Liver (tissue), 9 donors: ENCODE results near the gene NDUFS2. TPM values are rescaled to one million over a fixed set of nuclear protein-coding genes. Genes with fewer than 3 reads are reported as not detected.

Experiments
- DNase-seq: peaks from one replicate; pipeline ENCODE4 v3.0.0-alpha.2; 2017; ENCODE audit warnings: low spot score
- H3K27ac ChIP-seq, 2 donors: one replicate each; pipeline ENCODE4 v1.7.0; 2013; ENCODE audit warnings: inconsistent platforms in 2 of 2, low read length in 2 of 2, control low read depth in 1 of 2, low read depth in 1 of 2, mild to moderate bottlenecking in 1 of 2
- H3K27me3 ChIP-seq, 4 donors: one replicate each; pipeline versions ENCODE4 v1.6.1 to v1.7.0; 2013; ENCODE audit warnings: low read length in 3 of 4, inconsistent platforms in 1 of 4, mild to moderate bottlenecking in 1 of 4, moderate library complexity in 1 of 4; ENCODE audit not compliant: control insufficient read depth in 4 of 4, insufficient read depth in 4 of 4
- H3K36me3 ChIP-seq, 4 donors: one replicate each; pipeline versions ENCODE4 v1.6.1 to v1.7.0; 2013; ENCODE audit warnings: low read length in 3 of 4, mild to moderate bottlenecking in 3 of 4, low read depth in 1 of 4, moderate library complexity in 1 of 4; ENCODE audit not compliant: control insufficient read depth in 4 of 4, insufficient read depth in 3 of 4
- H3K4me1 ChIP-seq, 4 donors: one replicate each; pipeline versions ENCODE4 v1.6.1 to v1.7.0; 2013; ENCODE audit warnings: low read length in 3 of 4, mild to moderate bottlenecking in 3 of 4, moderate library complexity in 1 of 4; ENCODE audit not compliant: control insufficient read depth in 4 of 4, insufficient read depth in 4 of 4
- H3K4me3 ChIP-seq, 3 donors: one replicate each; pipeline versions ENCODE4 v1.6.1 to v1.7.0; 2013; ENCODE audit warnings: low read length in 3 of 3, control low read depth in 1 of 3, low read depth in 1 of 3, mild to moderate bottlenecking in 1 of 3
- H3K9ac ChIP-seq, 2 donors: one replicate each; pipeline ENCODE4 v1.7.0; 2013; ENCODE audit warnings: low read length in 2 of 2, mild to moderate bottlenecking in 2 of 2, moderate library complexity in 2 of 2, control low read depth in 1 of 2, low read depth in 1 of 2
- H3K9me3 ChIP-seq, 4 donors: one replicate each; pipeline versions ENCODE4 v1.6.1 to v1.7.0; 2013; ENCODE audit warnings: low read length in 3 of 4; ENCODE audit not compliant: control insufficient read depth in 4 of 4
- EGR1 ChIP-seq, 2 donors: IDR thresholded peaks; 2 replicates each; pipeline ENCODE4 v1.6.1; 2016 to 2018; ENCODE audit warnings: antibody characterized with exemption in 2 of 2, low read depth in 2 of 2
- FOXA1 ChIP-seq: IDR thresholded peaks from 2 replicates; pipeline ENCODE4 v1.6.1; 2016; ENCODE audit warnings: antibody characterized with exemption
- FOXA2 ChIP-seq: IDR thresholded peaks from 2 replicates; pipeline ENCODE4 v1.6.1; 2016; ENCODE audit warnings: antibody characterized with exemption
- GABPA ChIP-seq, 2 donors: IDR thresholded peaks in 1 of 2; conservative IDR thresholded peaks in 1 of 2; 2 replicates each; pipeline ENCODE4 v1.6.1; 2016; ENCODE audit warnings: antibody characterized with exemption in 2 of 2, mild to moderate bottlenecking in 1 of 2, moderate library complexity in 1 of 2
- HNF4A ChIP-seq, 2 donors: conservative IDR thresholded peaks; 2 replicates each; pipeline ENCODE4 v1.6.1; 2016; ENCODE audit warnings: antibody characterized with exemption in 2 of 2, mild to moderate bottlenecking in 2 of 2
- HNF4G ChIP-seq: IDR thresholded peaks from 2 replicates; pipeline ENCODE4 v1.6.1; 2016; ENCODE audit warnings: antibody characterized with exemption
- JUND ChIP-seq, 2 donors: IDR thresholded peaks; 2 replicates each; pipeline ENCODE4 v1.6.1; 2016; ENCODE audit warnings: antibody characterized with exemption in 2 of 2
- RAD21 ChIP-seq, 2 donors: IDR thresholded peaks; 2 replicates each; pipeline ENCODE4 v1.6.1; 2016; ENCODE audit warnings: antibody characterized with exemption in 2 of 2, mild to moderate bottlenecking in 2 of 2
- SP1 ChIP-seq: IDR thresholded peaks from 2 replicates; pipeline ENCODE4 v1.6.1; 2018; ENCODE audit warnings: antibody characterized with exemption, mild to moderate bottlenecking
- TAF1 ChIP-seq: conservative IDR thresholded peaks from 2 replicates; pipeline ENCODE4 v1.6.1; 2016; ENCODE audit warnings: antibody characterized with exemption, mild to moderate bottlenecking
- YY1 ChIP-seq: IDR thresholded peaks from 2 replicates; pipeline ENCODE4 v1.6.1; 2016; ENCODE audit warnings: antibody characterized with exemption, mild to moderate bottlenecking
- WGBS: extraction: QIAGEN DNeasy Blood & Tissue Kit; methylation state at CpG from one replicate; pipeline ENCODE4 v1.1.7; 2013; 5-methylcytosine and 5-hydroxymethylcytosine counted together
- polyA plus RNA-seq, 2 donors: library from polyadenylated mRNA; stranded (reverse) in 1 of 2; unstranded in 1 of 2; fragments of 200-250 nt in 1 of 2; fragments of >200 nt in 1 of 2; fragmentation: Nextera tagmentation in 1 of 2; extraction: Ambion mirVana in 1 of 2; gene quantifications; one replicate each; pipeline versions ENCODE4 v1.2.1 to v1.2.3, GENCODE V29; 2013 to 2015
- total RNA-seq, 2 donors: library from RNA; depleted of rRNA; stranded (reverse); fragments of >200 nt; gene quantifications; one replicate each; pipeline ENCODE4 v1.2.3, GENCODE V29; 2014
- TF ChIP-seq, protein P1 (sequence below): IDR thresholded peaks from 2 replicates; pipeline ENCODE4 v1.6.1; 2016; ENCODE audit warnings: antibody characterized with exemption
- TF ChIP-seq, protein P2 (sequence below): fragments of 150-350 bp; IDR thresholded peaks from 2 replicates; pipeline ENCODE4 v1.5.1; 2017; ENCODE audit warnings: improper control_type of control experiment, low read depth, low read length; ENCODE audit not compliant: missing input control
- TF ChIP-seq, protein P3 (sequence below): IDR thresholded peaks from 2 replicates; pipeline ENCODE4 v1.6.1; 2016; ENCODE audit warnings: antibody characterized with exemption
- TF ChIP-seq, protein P4 (sequence below): IDR thresholded peaks from 2 replicates; pipeline ENCODE4 v1.6.1; 2016; ENCODE audit warnings: antibody characterized with exemption
- donor health status: healthy.
- donor health status: healthy.
- donor health status: healthy.
- donor health status: healthy.
- donor health status: healthy.

The NDUFS2 gene
- total and polyA plus RNA-seq, 4 donors = 93.3 to 167 (median 120) TPM

DNA sequence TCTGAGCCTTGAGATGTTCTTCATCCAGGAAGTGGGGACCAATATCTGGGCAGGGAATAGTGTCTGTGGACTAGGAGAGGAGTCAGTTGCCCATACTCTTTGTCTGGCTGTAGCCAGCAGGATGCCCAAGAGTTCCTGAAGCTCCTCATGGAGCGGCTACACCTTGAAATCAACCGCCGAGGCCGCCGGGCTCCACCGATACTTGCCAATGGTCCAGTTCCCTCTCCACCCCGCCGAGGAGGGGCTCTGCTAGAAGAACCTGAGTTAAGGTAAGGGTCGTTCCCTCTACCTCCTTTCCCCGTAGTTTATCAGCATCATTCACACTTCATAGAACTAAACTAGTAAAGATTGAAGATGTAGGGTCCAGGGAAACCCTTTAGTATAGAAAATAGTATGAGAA lies 39.4 kb upstream of the NDUFS2 start:
- H3K4me3 ChIP-seq = no peak overlapping the region
- H3K9me3 ChIP-seq = no peaks in the 10 kb centered on the region
- DNase-seq = peak; percentile 30
- H3K27ac ChIP-seq = no peak overlapping the region
- H3K9ac ChIP-seq = no peak overlapping the region
- H3K4me1 ChIP-seq = peaks cover 17 to 54% (median 36%) of the 10 kb centered on the region in 4 donors
- H3K27me3 ChIP-seq = no peaks in the 10 kb centered on the region
- WGBS = 96% methylated on average over 10 of the region's 10 CpGs
- H3K36me3 ChIP-seq = peaks cover 0 to 21% (median 6%) of the 10 kb centered on the region in 4 donors
- TF ChIP-seq, protein P1, sequence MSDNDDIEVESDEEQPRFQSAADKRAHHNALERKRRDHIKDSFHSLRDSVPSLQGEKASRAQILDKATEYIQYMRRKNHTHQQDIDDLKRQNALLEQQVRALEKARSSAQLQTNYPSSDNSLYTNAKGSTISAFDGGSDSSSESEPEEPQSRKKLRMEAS = no peak
- TF ChIP-seq, protein P2, sequence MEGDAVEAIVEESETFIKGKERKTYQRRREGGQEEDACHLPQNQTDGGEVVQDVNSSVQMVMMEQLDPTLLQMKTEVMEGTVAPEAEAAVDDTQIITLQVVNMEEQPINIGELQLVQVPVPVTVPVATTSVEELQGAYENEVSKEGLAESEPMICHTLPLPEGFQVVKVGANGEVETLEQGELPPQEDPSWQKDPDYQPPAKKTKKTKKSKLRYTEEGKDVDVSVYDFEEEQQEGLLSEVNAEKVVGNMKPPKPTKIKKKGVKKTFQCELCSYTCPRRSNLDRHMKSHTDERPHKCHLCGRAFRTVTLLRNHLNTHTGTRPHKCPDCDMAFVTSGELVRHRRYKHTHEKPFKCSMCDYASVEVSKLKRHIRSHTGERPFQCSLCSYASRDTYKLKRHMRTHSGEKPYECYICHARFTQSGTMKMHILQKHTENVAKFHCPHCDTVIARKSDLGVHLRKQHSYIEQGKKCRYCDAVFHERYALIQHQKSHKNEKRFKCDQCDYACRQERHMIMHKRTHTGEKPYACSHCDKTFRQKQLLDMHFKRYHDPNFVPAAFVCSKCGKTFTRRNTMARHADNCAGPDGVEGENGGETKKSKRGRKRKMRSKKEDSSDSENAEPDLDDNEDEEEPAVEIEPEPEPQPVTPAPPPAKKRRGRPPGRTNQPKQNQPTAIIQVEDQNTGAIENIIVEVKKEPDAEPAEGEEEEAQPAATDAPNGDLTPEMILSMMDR = no peak
- no peak for TF ChIP-seq GABPA (IDR thresholded peaks at IDR 0.05 in 1 of 2, conservative IDR thresholded peaks at IDR 0.05 in 1 of 2)

DNA sequence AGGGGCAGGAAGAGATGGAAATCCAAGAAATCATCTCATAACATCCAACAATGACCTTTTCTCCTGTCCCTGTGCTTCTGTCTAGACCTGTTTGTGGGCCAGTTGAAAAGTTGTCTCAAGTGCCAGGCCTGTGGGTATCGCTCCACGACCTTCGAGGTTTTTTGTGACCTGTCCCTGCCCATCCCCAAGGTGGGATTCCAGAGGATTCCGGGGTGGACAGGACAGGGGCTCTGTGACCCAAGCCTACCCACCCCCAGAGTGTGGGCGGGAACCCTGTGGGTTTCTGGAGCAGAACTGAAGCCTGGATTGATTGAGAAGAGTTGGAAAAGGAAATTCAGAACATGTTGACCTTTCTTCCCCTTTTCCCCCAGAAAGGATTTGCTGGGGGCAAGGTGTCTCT lies 38.4 kb upstream of the NDUFS2 start:
- H3K27me3 ChIP-seq = no peaks in the 10 kb centered on the region
- no peak overlapping the region for H3K27ac ChIP-seq
- no peak for DNase-seq
- H3K4me3 ChIP-seq = no peak overlapping the region
- H3K36me3 ChIP-seq = peaks cover 0 to 19% (median 6%) of the 10 kb centered on the region in 4 donors
- no peaks in the 10 kb centered on the region for H3K9me3 ChIP-seq
- WGBS = 96% methylated on average over 5 of the region's 5 CpGs
- H3K4me1 ChIP-seq = peaks cover 14 to 47% (median 34%) of the 10 kb centered on the region in 4 donors
- TF ChIP-seq SP1 (no peak), HNF4A (conservative IDR thresholded peaks at IDR 0.05) (no peak), FOXA1 (no peak), FOXA2 (no peak), EGR1 (IDR thresholded peaks at IDR 0.05; ENCODE audit: low read depth in 2 of 2) (no peak), RAD21 (IDR thresholded peaks at IDR 0.05) (no peak), YY1 (no peak), TAF1 (no peak), JUND (IDR thresholded peaks at IDR 0.05) (no peak), HNF4G (no peak)
- TF ChIP-seq, protein P3, sequence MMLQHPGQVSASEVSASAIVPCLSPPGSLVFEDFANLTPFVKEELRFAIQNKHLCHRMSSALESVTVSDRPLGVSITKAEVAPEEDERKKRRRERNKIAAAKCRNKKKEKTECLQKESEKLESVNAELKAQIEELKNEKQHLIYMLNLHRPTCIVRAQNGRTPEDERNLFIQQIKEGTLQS = no peak
- TF ChIP-seq, protein P4, sequence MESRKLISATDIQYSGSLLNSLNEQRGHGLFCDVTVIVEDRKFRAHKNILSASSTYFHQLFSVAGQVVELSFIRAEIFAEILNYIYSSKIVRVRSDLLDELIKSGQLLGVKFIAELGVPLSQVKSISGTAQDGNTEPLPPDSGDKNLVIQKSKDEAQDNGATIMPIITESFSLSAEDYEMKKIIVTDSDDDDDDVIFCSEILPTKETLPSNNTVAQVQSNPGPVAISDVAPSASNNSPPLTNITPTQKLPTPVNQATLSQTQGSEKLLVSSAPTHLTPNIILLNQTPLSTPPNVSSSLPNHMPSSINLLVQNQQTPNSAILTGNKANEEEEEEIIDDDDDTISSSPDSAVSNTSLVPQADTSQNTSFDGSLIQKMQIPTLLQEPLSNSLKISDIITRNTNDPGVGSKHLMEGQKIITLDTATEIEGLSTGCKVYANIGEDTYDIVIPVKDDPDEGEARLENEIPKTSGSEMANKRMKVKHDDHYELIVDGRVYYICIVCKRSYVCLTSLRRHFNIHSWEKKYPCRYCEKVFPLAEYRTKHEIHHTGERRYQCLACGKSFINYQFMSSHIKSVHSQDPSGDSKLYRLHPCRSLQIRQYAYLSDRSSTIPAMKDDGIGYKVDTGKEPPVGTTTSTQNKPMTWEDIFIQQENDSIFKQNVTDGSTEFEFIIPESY = no peak
- TF ChIP-seq, protein P1 = no peak
- TF ChIP-seq, protein P2 = no peak
- H3K9ac ChIP-seq = no peak overlapping the region
